Testis (tissue), 3 donors: ENCODE data around the gene REC8. TPM values are rescaled to one million over a fixed set of nuclear protein-coding genes. Genes with fewer than 3 reads are reported as not detected.

Experiments
- DNase-seq: peaks from one replicate; pipeline ENCODE4 v3.0.0-alpha.2; 2019
- H3K27ac ChIP-seq, 2 donors: fragments of 200-600 bp; sonication (generic); one replicate each; pipeline ENCODE4 v1.5.1; 2019
- H3K27me3 ChIP-seq: fragments of 200-600 bp; sonication (generic); one replicate; pipeline ENCODE4 v1.5.1; 2019
- H3K36me3 ChIP-seq: fragments of 200-600 bp; sonication (generic); one replicate; pipeline ENCODE4 v1.5.1; 2017; ENCODE audit warnings: low read depth; ENCODE audit errors: missing control alignments
- H3K4me1 ChIP-seq: fragments of 200-600 bp; sonication (generic); one replicate; pipeline ENCODE4 v1.5.1; 2019
- H3K4me3 ChIP-seq, 2 donors: fragments of 200-600 bp; sonication (generic); one replicate each; pipeline ENCODE4 v1.5.1; 2017 to 2019
- H3K9me3 ChIP-seq: fragments of 200-600 bp; sonication (generic); one replicate; pipeline ENCODE4 v1.5.1; 2017
- CTCF ChIP-seq, 3 experiments: fragments of 450-650 bp in 2 of 3; fragments of 200-600 bp in 1 of 3; sonication (generic) in 1 of 3; IDR thresholded peaks; one replicate each; pipeline ENCODE4 v1.5.1; 2016 to 2019; ENCODE audit warnings: antibody characterized with exemption in 3 of 3, mild to moderate bottlenecking in 2 of 3, moderate library complexity in 1 of 3
- POLR2A ChIP-seq: fragments of 450-650 bp; IDR thresholded peaks from one replicate; pipeline ENCODE4 v1.6.1; 2017; ENCODE audit warnings: antibody characterized with exemption, mild to moderate bottlenecking, moderate library complexity
- WGBS, 2 donors: methylation state at CpG; one replicate each; pipeline ENCODE4 v1.1.5; 2018; 5-methylcytosine and 5-hydroxymethylcytosine counted together
- intact Hi-C: fragments of 100-400 bp; cut with DNase I; formaldehyde crosslinking; loops from one replicate; pipeline ENCODE4 v1.15.1; 2023; ENCODE audit warnings: low total_unique reads
- polyA plus RNA-seq: library from polyadenylated mRNA; stranded (reverse); fragments of 350-450 nt; fragmentation: Illumina TruSeq; extraction: RNeasy Lipid Tissue Mini Kit (QIAGEN cat#74804); gene quantifications from one replicate; pipeline ENCODE4 v1.2.3, GENCODE V29; 2014; ENCODE audit warnings: low read depth, low replicate concordance; ENCODE audit not compliant: insufficient read depth
- total RNA-seq, 2 donors: library from RNA; depleted of rRNA; stranded (reverse); fragments of >200 nt; gene quantifications; one replicate each; pipeline ENCODE4 v1.2.3, GENCODE V29; 2016

REC8 gene
- total and polyA plus RNA-seq, 3 donors from 2014 or later: 27.7 to 58.8 (median 55.9) TPM

- Histone ChIP-seq H3K4me3 (no peak overlapping the region), H3K9me3 (no peaks in the 10 kb centered on the region), H3K27me3 (no peaks in the 10 kb centered on the region), H3K4me1 (peaks cover 9% of the 10 kb centered on the region), H3K27ac (no peak overlapping the region), H3K36me3 (no peaks in the 10 kb centered on the region)
- intact Hi-C loops: no loop called here
- no peak for DNase-seq
- no peak for TF ChIP-seq CTCF (IDR thresholded peaks at IDR 0.05)
- WGBS, 2 donors: 88 to 93% methylated on average over 5 to 19 of the region's 19 CpGs
Measured at GRCh38 chr14:24184104-24184970, 12.5 kb downstream of the REC8 start.

GRCh38 chr14:24185026-24185425, 13.1 kb downstream of the REC8 start:
- intact Hi-C loops: no loop called here
- WGBS, 2 donors: 86 to 96% methylated on average over 7 of the region's 7 CpGs
- H3K36me3 ChIP-seq: no peaks in the 10 kb centered on the region

GRCh38 chr14:24185741-24186140, 13.9 kb downstream of the REC8 start:
- no peak overlapping the region for H3K27ac ChIP-seq
- H3K9me3 ChIP-seq: no peaks in the 10 kb centered on the region
- no peaks in the 10 kb centered on the region for H3K36me3 ChIP-seq
- peaks cover 9% of the 10 kb centered on the region for H3K4me1 ChIP-seq
- no peak for DNase-seq
- intact Hi-C loops: no loop called here
- H3K27me3 ChIP-seq: no peaks in the 10 kb centered on the region
- TF ChIP-seq POLR2A (no peak), CTCF (IDR thresholded peaks at IDR 0.05) (no peak)
- no peak overlapping the region for H3K4me3 ChIP-seq
- 94 to 97% methylated on average over 11 of the region's 11 CpGs for WGBS, 2 donors

More at GRCh38 chr14:24185026-24185425, 13.1 kb downstream of the REC8 start:
- TF ChIP-seq CTCF (IDR thresholded peaks at IDR 0.05) (no peak), POLR2A (no peak)
- no peaks in the 10 kb centered on the region for H3K9me3 ChIP-seq
- no peak overlapping the region for H3K27ac ChIP-seq
- no peaks in the 10 kb centered on the region for H3K27me3 ChIP-seq
- peaks cover 9% of the 10 kb centered on the region for H3K4me1 ChIP-seq
- no peak for DNase-seq
- no peak overlapping the region for H3K4me3 ChIP-seq

- Histone ChIP-seq H3K9me3 (no peaks in the 10 kb centered on the region), H3K36me3 (no peaks in the 10 kb centered on the region), H3K27ac (no peak overlapping the region), H3K4me3 (no peak overlapping the region), H3K27me3 (no peaks in the 10 kb centered on the region), H3K4me1 (peaks cover 9% of the 10 kb centered on the region)
- no peak for TF ChIP-seq POLR2A
- TF ChIP-seq CTCF (IDR thresholded peaks at IDR 0.05): no peak
- intact Hi-C loops: no loop called here
- 93 to 94% methylated on average over 10 of the region's 10 CpGs for WGBS, 2 donors
- DNase-seq: no peak
Measured at GRCh38 chr14:24186831-24187538, 15.1 kb downstream of the REC8 start.
